Stimulated activated naive CD8-positive, alpha-beta T cell treated with anti-CD3 and anti-CD28 coated beads, Interleukin-15, Interleukin-2, amounts not matched to agents 100 U/mL and 50 U/mL, for 24 hours (primary cell): ENCODE data around the gene SERP2.
"Not testable (repeated sequence)": the region's sequence is repeated elsewhere in the genome, so short reads cannot be mapped to it uniquely, and the experiment has no call there.

Source experiments
- ATAC-seq: fragments of 150-1000 bp; cut with Tn5 transposase; one replicate; pipeline ENCODE4 v1.10.0; 2021
- DNase-seq: peaks from one replicate; pipeline ENCODE4 v3.0.0; 2021

SERP2 gene

DNA sequence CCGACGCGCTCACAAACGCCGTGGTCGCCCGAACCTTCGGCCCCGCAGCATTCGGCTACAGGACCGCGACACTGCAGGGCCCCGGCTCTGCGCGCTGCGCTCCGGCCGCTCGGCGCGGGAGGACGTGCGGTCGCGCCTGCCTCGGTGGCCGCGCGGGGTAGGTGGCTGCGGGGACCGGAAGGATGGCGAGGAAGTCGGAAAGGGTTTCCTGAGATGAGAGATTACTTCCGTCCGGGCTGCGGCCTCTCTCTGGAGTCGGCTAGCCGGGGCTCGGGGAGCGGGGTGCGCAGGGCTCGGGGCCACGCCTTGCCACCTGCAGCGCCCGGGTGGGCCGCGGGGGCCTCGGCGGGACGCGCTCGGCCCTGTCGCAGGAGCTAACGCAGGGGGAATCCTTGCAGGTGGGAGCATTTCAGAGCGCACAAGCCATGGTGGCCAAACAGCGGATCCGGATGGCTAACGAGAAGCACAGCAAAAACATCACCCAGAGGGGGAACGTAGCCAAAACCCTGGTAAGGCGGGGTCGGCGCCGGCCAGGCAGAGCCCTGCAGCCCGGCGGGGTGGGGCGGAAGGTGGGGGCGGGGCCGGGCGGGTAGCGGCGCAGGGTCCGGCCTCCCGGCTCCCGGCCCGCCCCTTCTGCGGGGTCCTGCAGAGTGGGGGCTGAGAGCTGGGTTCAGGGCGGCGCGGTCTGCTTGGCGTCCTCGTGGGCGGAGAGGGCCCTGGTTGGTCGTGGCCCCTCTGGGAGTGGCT lies at the start of gene SERP2:
SERP2 (plus strand) TSS at position 224 of the 747 bp plus-strand sequence; CDS start at position 426, 202 bp downstream.
- peak; percentile 36 for ATAC-seq
- peak; percentile 26 for DNase-seq

DNA sequence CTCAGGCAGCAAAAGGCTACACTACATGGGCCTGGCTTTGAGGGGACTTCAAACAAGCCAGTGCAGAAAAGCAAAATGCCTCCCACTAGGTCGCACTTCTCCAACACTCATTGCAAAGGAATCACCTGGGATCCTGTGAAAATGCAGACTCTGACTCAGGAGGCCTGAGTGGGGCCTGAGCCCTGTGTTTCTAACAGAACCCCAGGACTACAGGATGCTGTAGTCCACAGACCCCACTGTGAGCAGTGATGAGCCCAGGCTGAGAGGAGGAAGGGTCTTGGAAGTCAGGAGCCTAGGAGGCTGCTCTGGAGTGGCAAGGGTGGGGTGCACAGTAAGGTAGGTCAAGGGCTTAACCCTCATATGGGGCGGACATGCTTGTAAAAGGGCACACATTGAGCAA lies 46.7 kb upstream of the SERP2 start:
- no peak for ATAC-seq
- no peak for DNase-seq

DNA sequence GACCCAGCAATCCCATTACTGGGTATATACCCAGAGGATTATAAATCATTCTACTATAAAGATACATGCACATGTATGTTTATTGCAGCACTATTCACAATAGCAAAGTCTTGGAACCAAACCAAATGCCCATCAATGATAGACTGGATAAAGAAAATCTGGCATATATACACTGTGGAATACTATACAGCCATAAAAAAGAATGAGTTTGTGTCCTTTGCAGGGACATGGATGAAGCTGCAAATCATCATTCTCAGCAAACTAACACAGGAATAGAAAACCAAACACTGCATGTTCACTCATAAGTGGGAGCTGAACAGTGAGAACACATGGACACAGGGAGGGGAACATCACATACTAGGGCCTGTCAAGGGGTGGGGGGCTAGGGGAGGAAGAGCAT lies 44.6 kb upstream of the SERP2 start:
- not testable (repeated sequence) for DNase-seq, ATAC-seq

DNA sequence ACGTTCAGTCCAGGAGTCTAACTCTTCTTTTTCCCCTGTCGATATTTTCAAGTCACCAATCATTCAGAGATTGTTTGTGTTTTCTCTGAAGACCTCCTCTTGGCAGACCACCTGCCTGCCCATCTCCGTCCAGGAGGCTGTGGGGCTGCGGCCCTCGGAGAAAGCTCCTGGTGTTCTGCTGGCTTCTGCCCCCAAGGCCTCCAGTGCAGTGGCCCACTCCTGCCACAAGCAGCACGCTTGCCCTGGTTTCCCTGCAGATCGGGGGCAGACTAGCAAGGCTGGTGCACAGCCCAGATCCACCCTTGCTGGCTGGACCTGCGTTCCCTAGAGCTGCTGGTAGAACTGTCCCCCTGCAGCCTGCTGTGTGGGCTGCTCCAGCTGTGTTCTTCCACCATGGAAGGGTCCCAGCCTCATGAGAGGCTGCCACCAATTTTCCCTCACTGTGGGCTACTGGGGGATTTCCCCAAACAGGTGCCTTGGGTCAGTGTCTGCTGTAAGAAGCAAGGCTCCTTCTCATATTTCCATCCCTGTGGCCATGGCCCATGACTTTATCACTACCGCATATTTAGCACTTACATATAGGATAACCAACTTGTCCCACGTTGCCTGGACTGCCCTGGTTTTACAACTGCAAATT lies 43.6 kb upstream of the SERP2 start:
- DNase-seq: no peak
- no peak for ATAC-seq

DNA sequence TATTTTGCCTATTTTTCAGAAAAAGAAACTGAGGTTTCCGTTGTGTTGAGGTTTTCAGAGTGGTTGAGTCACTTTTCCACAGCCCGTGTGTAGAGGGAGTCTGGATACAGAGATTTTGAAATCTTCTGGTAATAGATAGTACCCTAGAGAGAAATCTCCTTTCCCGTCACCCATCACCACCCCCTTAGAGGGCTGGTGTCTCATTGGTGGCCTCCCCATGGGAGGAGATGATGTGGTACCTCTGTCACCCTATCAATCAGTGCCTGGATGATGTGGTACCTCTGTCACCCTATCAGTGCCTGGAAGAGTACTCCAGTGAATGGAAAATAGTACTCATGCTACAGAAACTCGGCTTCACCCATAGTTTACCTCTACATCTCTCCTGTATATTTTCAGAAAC lies 42.2 kb upstream of the SERP2 start:
- DNase-seq: no peak
- peak; percentile 92 for ATAC-seq

- ATAC-seq: no peak
These were observed 41.4 kb upstream of the SERP2 start for GRCh38 chr13:44331912-44332851.

GRCh38 chr13:44333950-44334655 lies 39.5 kb upstream of the SERP2 start:
- DNase-seq: no peak
- ATAC-seq: no peak

More at GRCh38 chr13:44331912-44332851, 41.4 kb upstream of the SERP2 start:
- no peak for DNase-seq

DNA sequence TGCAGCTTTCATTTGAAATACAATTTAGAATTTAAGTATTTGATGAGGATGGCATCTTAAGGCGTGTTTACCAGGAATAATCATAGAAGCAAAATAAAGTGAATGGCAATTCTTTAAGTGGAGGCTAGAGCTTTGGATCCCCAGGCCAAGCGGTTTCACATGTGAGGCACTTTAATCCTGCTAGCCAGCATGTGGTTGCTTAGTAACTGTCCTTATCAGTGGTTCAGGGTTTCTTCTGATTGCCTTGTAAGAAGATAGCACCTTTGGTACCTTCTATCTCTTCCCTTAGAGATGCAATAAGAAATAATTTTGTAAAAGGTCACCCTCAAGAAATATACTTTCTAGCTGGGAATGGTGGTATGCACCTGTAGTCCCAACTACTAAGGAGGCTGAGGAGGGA lies 38.9 kb upstream of the SERP2 start:
- DNase-seq: no peak
- no peak for ATAC-seq

- DNase-seq: no peak
- no peak for ATAC-seq
These were observed 36.7 kb upstream of the SERP2 start for GRCh38 chr13:44336934-44337333.

- no peak for DNase-seq
- ATAC-seq: no peak
These were observed 36.0 kb upstream of the SERP2 start for GRCh38 chr13:44337581-44337980.

DNA sequence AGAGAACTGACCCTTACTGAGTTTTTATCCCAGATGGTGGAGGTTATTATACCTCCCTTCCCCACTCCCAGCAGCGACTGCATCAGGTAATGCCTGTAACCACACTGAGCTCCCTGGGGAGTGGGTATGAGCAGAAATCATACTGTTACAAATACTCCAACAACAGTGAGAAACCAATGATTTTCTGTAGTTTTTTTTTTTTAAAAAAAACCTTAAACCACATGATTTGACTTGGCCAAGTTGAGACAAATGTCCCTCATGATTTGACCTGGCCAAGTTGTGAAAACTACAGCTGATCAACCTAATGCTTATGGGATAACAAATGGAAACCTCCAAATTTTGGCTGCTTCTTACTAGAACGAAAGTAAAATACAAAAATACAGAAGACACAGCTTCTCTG lies 33.1 kb upstream of the SERP2 start:
- DNase-seq (no peak), ATAC-seq (no peak)

DNA sequence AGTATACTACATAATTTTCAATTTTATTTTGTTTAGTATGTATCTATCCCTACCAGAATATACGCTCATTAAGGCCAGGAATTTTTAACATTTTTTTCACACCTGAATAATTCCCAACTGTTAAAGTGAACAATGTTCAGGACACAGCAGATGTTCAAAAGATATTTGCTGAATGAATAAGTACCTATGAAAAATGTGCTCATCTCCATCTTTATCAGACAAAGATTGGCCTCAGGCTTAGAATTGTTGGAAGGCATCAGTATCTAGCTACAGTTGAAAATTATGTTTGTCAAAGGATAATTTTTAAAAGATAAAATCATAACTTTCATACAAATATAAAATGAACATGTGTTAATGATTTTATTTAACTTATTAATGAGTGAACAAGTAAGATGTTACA lies 30.9 kb upstream of the SERP2 start:
- ATAC-seq (no peak), DNase-seq (no peak)

GRCh38 chr13:44346534-44346933 lies 27.1 kb upstream of the SERP2 start:
- no peak for DNase-seq

GRCh38 chr13:44347301-44347700 lies 26.3 kb upstream of the SERP2 start:
- ATAC-seq: no peak
- DNase-seq: no peak

More at GRCh38 chr13:44346534-44346933, 27.1 kb upstream of the SERP2 start:
- no peak for ATAC-seq

- no peak for DNase-seq
- no peak for ATAC-seq
These were observed 25.7 kb upstream of the SERP2 start for GRCh38 chr13:44347949-44348348.

GRCh38 chr13:44350775-44351504 lies 22.7 kb upstream of the SERP2 start:
- ATAC-seq (no peak), DNase-seq (no peak)

- DNase-seq (no peak), ATAC-seq (no peak)
These were observed 22.1 kb upstream of the SERP2 start for GRCh38 chr13:44351505-44351854.

DNA sequence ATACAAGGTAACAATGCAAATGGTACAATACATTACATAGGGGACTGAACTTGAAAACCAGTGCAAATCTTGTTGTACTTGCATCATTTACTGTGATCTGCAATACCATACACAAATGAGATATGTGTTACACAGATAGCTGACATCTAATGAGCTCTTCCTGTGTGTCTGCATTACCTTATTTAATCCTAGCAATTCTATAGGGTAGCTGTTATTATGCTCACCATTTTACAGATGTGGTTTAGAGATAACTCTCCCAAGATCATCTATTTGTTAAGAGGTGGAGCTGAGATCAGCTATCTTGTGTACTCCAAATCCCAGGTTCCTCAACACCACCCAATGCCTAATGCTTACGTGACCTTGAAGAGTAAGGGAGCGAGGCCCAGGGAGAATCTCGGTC lies 21.4 kb upstream of the SERP2 start:
- DNase-seq (no peak), ATAC-seq (no peak)

DNA sequence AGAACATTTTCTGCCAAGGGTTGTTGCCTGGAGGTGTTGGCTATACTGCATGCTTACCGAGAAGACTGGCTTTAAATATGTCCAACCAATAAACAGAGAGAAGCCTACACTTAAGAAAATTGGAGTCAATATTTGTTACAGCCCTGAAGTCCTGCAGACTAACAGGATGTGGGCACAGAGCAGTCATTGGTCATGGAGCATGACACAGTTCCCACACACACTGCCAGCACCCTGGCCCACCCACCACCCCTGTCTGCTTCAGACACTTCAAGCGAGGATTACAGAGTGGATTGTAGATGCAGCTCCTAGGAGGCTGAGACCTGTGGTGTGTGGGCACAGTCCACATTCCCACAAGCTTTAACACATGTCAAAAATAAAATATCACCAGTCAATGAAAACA lies 21.0 kb upstream of the SERP2 start:
- DNase-seq (no peak), ATAC-seq (peak; percentile 14)

- no peak for ATAC-seq
- no peak for DNase-seq
These were observed 19.3 kb upstream of the SERP2 start for GRCh38 chr13:44354331-44354730.

- ATAC-seq (no peak), DNase-seq (no peak)
These were observed 18.7 kb upstream of the SERP2 start for GRCh38 chr13:44354884-44355283.
